GM23248 (cell line): Measurements from ENCODE around the gene ELOVL6. TPM values are rescaled to one million over a fixed set of nuclear protein-coding genes. Genes with fewer than 3 reads are reported as not detected.

Experiments
- DNase-seq: peaks from one replicate; pipeline ENCODE4 v3.0.0-alpha.2; 2015
- H2AFZ ChIP-seq: fragments of 200-600 bp; sonication (generic); 2 replicates; pipeline ENCODE4 v1.6.1; 2016; ENCODE audit warnings: antibody characterized with exemption
- H3F3A ChIP-seq: fragments of 200-600 bp; sonication (generic); 2 replicates; pipeline ENCODE4 v1.6.1; 2016; ENCODE audit warnings: mild to moderate bottlenecking, antibody characterized with exemption, mixed run types; ENCODE audit not compliant: insufficient read depth
- H3K27ac ChIP-seq: fragments of 200-600 bp; sonication (generic); 2 replicates; pipeline ENCODE4 v1.5.1; 2016; ENCODE audit warnings: mild to moderate bottlenecking
- H3K27me3 ChIP-seq: fragments of 200-600 bp; sonication (generic); replicated peaks from 2 replicates; pipeline ENCODE4 v1.6.1; 2016; ENCODE audit warnings: mild to moderate bottlenecking; ENCODE audit not compliant: insufficient read depth
- H3K36me3 ChIP-seq: fragments of 200-600 bp; sonication (generic); 2 replicates; pipeline ENCODE4 v1.6.1; 2016; ENCODE audit warnings: low read depth, mild to moderate bottlenecking
- H3K4me1 ChIP-seq: fragments of 200-600 bp; sonication (generic); 2 replicates; pipeline ENCODE4 v1.6.1; 2016; ENCODE audit warnings: mild to moderate bottlenecking; ENCODE audit not compliant: insufficient read depth
- H3K4me2 ChIP-seq: fragments of 200-600 bp; sonication (generic); one replicate; pipeline ENCODE4 v1.6.1; 2016; ENCODE audit warnings: mild to moderate bottlenecking; ENCODE audit not compliant: unreplicated experiment
- H3K4me3 ChIP-seq: fragments of 200-600 bp; sonication (generic); 2 replicates; pipeline ENCODE4 v1.5.1; 2016; ENCODE audit warnings: mild to moderate bottlenecking
- H3K79me2 ChIP-seq: fragments of 200-600 bp; sonication (generic); 2 replicates; pipeline ENCODE4 v1.6.1; 2016; ENCODE audit warnings: mild to moderate bottlenecking; ENCODE audit not compliant: insufficient read depth
- H3K9ac ChIP-seq: fragments of 200-600 bp; sonication (generic); 2 replicates; pipeline ENCODE4 v1.6.1; 2016; ENCODE audit warnings: mild to moderate bottlenecking
- H3K9me2 ChIP-seq: fragments of 200-600 bp; sonication (generic); 2 replicates; pipeline ENCODE4 v1.6.1; 2016; ENCODE audit warnings: mixed run types, mild to moderate bottlenecking, moderate library complexity; ENCODE audit not compliant: insufficient read depth
- H3K9me3 ChIP-seq: fragments of 200-600 bp; sonication (generic); one replicate; pipeline ENCODE4 v1.6.1; 2017; ENCODE audit warnings: low read depth
- H4K20me1 ChIP-seq: fragments of 200-600 bp; sonication (generic); 2 replicates; pipeline ENCODE4 v1.6.0; 2016; ENCODE audit not compliant: insufficient read depth
- EZH2 ChIP-seq: fragments of 200-600 bp; sonication (generic); IDR thresholded peaks from 2 replicates; pipeline ENCODE4 v1.6.1; 2018; ENCODE audit warnings: antibody characterized with exemption, mild to moderate bottlenecking; ENCODE audit not compliant: insufficient read depth, poor library complexity, severe bottlenecking
- EZH2phosphoT487 ChIP-seq: fragments of 200-600 bp; sonication (generic); IDR thresholded peaks from 2 replicates; pipeline ENCODE4 v1.6.1; 2018; ENCODE audit warnings: antibody characterized with exemption, moderate library complexity, mild to moderate bottlenecking, low read depth; ENCODE audit not compliant: insufficient read depth
- WGBS, 2 experiments: methylation state at CpG; one replicate each; pipeline ENCODE4 v1.1.6; 2015 to 2017; ENCODE audit warnings: low lambda C conversion rate in 2 of 2, low coverage in 1 of 2; ENCODE audit errors: missing lambda C conversion rate in 2 of 2; 5-methylcytosine and 5-hydroxymethylcytosine counted together
- in situ Hi-C: fragments of 300-500 bp; cut with MboI; formaldehyde crosslinking; loops from 2 replicates; pipeline ENCODE4 v1.15.0; 2020
- polyA plus RNA-seq: library from polyadenylated mRNA; unstranded; fragments of >200 nt; fragmentation: Nextera tagmentation; extraction: Ambion mirVana; gene quantifications from 2 replicates; pipeline ENCODE4 v1.2.1, GENCODE V29; 2016
- total RNA-seq: library from RNA; depleted of rRNA; stranded (reverse); fragments of >200 nt; shearing (Covaris generic); gene quantifications from 2 replicates; pipeline ENCODE4 v1.2.3, GENCODE V29; 2014; rRNA removed

ELOVL6 gene
- total RNA-seq (7.7 and 8.0 TPM in 2 replicates), polyA plus RNA-seq (11.7 and 13.2 TPM in 2 replicates)

GRCh38 chr4:110198435-110199416 lies at the start of gene ELOVL6:
TSS of gene ELOVL6 (minus strand) at chr4:110198615. CDS start at chr4:110198335, 280 bp downstream.
- H3K9ac ChIP-seq, result peak within 1 kb of the TSS; percentile 73
- H3K4me1 ChIP-seq, result no peaks in the 10 kb centered on the region
- DNase-seq, result peak; percentile 84
- no peaks in the 10 kb centered on the region for H3K27me3 ChIP-seq
- H3K79me2 ChIP-seq, result no peaks in the 10 kb centered on the region
- peak within 1 kb of the TSS; percentile 95 for H3K4me2 ChIP-seq
- in situ Hi-C loops, result no loop called here
- no peaks in the 10 kb centered on the region for H3K9me2 ChIP-seq
- H3K4me3 ChIP-seq, result peak within 1 kb of the TSS; percentile 93
- 0 to 2% methylated on average over 37 to 48 of the region's 48 CpGs for WGBS, 2 experiments
- no peaks in the 10 kb centered on the region for H4K20me1 ChIP-seq
- H3K9me3 ChIP-seq, result no peaks in the 10 kb centered on the region
- H3F3A ChIP-seq, result peaks cover 8% of the 10 kb centered on the region; the same call in 1 of the 2 replicates
- H3K36me3 ChIP-seq, result no peaks in the 10 kb centered on the region
- TF ChIP-seq EZH2, result no peak
- TF ChIP-seq EZH2phosphoT487, result no peak
- H2AFZ ChIP-seq, result peak within 1 kb of the TSS; percentile 97
- no peak within 1 kb of the TSS for H3K27ac ChIP-seq

GRCh38 chr4:110248100-110248499 lies 49.7 kb upstream of the ELOVL6 start:
- no peaks in the 10 kb centered on the region for H3F3A ChIP-seq
- H3K9me3 ChIP-seq, result no peaks in the 10 kb centered on the region
- H3K4me1 ChIP-seq, result 0 out of 2 replicates have a peak, but pooled peaks cover 4% of the 10 kb centered on the region
- in situ Hi-C loops, result no loop called here
- WGBS, 2 experiments, result 60 to 61% methylated on average over 4 of the region's 4 CpGs
- H3K4me3 ChIP-seq, result no peak overlapping the region
- no peak for DNase-seq
- H3K27me3 ChIP-seq, result 0 out of 2 replicates have a peak, but pooled peaks cover 8% of the 10 kb centered on the region
- no peaks in the 10 kb centered on the region for H3K9me2 ChIP-seq
- no peak overlapping the region for H3K9ac ChIP-seq
- H3K27ac ChIP-seq, result no peak overlapping the region
- no peak overlapping the region for H3K4me2 ChIP-seq
- H4K20me1 ChIP-seq, result no peaks in the 10 kb centered on the region
- TF ChIP-seq EZH2 (no peak), EZH2phosphoT487 (no peak)
- H3K36me3 ChIP-seq, result no peaks in the 10 kb centered on the region
- H2AFZ ChIP-seq, result no peak overlapping the region
- H3K79me2 ChIP-seq, result no peaks in the 10 kb centered on the region

GRCh38 chr4:110247591-110247990 lies 49.2 kb upstream of the ELOVL6 start:
- Histone ChIP-seq H2AFZ (no peak overlapping the region), H3K79me2 (no peaks in the 10 kb centered on the region), H3K4me3 (no peak overlapping the region), H3F3A (no peaks in the 10 kb centered on the region), H3K4me1 (0 out of 2 replicates have a peak, but pooled peaks cover 4% of the 10 kb centered on the region), H3K27ac (no peak overlapping the region), H3K9me3 (no peaks in the 10 kb centered on the region), H3K36me3 (no peaks in the 10 kb centered on the region), H3K4me2 (no peak overlapping the region), H3K9me2 (no peaks in the 10 kb centered on the region), H3K27me3 (0 out of 2 replicates have a peak, but pooled peaks cover 8% of the 10 kb centered on the region), H4K20me1 (no peaks in the 10 kb centered on the region), H3K9ac (no peak overlapping the region)
- no peak for DNase-seq
- in situ Hi-C loops, result no loop called here
- TF ChIP-seq EZH2 (no peak), EZH2phosphoT487 (no peak)
- WGBS, 2 experiments, result 66 to 78% methylated on average over 3 of the region's 3 CpGs

GRCh38 chr4:110245577-110245976 lies 47.2 kb upstream of the ELOVL6 start:
- in situ Hi-C loops, result no loop called here
- H3K27me3 ChIP-seq, result no peaks in the 10 kb centered on the region
- H3F3A ChIP-seq, result no peaks in the 10 kb centered on the region
- 16 to 19% methylated on average over 5 of the region's 5 CpGs for WGBS, 2 experiments
- TF ChIP-seq EZH2 (no peak), EZH2phosphoT487 (no peak)
- no peaks in the 10 kb centered on the region for H3K9me2 ChIP-seq
- H3K79me2 ChIP-seq, result no peaks in the 10 kb centered on the region
- no peak overlapping the region for H3K27ac ChIP-seq
- H3K36me3 ChIP-seq, result no peaks in the 10 kb centered on the region
- H3K4me1 ChIP-seq, result 0 out of 2 replicates have a peak, but pooled peaks cover 4% of the 10 kb centered on the region
- peak overlapping the region; percentile 9 for H3K4me3 ChIP-seq
- no peak overlapping the region for H3K9ac ChIP-seq
- H2AFZ ChIP-seq, result peak overlapping the region; percentile 71
- peak overlapping the region; percentile 27 for H3K4me2 ChIP-seq
- peak; percentile 71 for DNase-seq
- H4K20me1 ChIP-seq, result no peaks in the 10 kb centered on the region
- no peaks in the 10 kb centered on the region for H3K9me3 ChIP-seq
